GM19043 (cell line): ENCODE measurements around the gene CUX1.
A peak's percentile ranks its signal among the peaks of the same experiment; 100 is the strongest.
"Not testable (repeated sequence)": the region's sequence is repeated elsewhere in the genome, so short reads cannot be mapped to it uniquely, and the experiment has no call there.

ENCODE experiments used
- ATAC-seq: cut with Tn5 transposase; IDR thresholded peaks from one replicate; pipeline ENCODE4 v1.9.1; 2021; ENCODE audit warnings: low read depth; ENCODE audit not compliant: unreplicated experiment

The CUX1 gene

DNA sequence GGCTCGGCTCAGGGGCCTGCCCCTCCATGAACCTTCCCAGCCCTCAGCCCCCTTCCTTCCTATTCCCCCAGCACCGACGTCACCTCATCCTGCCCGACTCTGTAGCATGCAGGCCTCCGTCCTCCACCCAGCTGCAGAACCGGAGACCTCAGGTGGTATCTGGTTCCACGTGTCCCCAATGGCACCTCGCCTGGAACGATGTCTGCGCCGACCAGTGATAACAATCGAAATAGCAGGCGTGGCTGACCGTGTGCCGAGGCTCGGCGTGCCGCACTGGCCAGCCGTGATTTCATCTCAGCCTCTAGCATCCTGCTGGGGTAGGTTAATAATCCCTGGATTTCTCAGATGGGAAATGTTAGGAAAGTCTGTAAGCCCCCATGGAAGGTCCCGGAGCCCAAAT lies 171.7 kb downstream of the CUX1 start:
- ATAC-seq, result no peak

DNA sequence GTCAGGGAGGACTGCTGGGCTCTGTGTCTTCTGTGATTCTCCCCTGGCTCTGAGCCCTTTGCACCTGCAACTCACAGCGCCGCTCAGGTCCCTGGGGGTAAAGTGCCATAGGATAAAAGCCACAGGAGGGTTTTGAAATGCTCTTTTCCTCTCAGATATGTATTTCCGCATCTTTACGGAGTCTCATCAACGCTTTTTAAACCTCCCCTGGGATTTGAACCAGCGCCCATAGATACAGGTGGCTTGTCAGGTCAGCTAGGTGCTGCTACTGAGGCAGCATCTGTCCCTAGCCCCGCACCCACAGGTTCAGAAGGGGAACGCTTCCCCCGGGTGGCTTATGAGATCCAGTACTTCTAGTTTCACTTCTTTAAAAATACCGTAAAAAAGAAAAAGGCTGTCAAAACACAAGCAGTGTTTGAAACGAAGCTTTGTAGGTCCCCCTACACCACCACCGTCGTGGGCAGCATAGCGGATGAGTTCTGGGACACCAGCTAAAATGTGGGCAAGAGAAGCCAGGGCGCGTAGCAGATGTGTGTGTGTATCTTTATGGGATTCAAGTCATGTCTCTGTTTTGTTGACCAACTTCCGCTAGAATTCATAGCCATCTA lies 173.5 kb downstream of the CUX1 start:
- ATAC-seq, result peak; percentile 89

GRCh38 chr7:101991860-101992259 lies 174.4 kb downstream of the CUX1 start:
- no peak for ATAC-seq

DNA sequence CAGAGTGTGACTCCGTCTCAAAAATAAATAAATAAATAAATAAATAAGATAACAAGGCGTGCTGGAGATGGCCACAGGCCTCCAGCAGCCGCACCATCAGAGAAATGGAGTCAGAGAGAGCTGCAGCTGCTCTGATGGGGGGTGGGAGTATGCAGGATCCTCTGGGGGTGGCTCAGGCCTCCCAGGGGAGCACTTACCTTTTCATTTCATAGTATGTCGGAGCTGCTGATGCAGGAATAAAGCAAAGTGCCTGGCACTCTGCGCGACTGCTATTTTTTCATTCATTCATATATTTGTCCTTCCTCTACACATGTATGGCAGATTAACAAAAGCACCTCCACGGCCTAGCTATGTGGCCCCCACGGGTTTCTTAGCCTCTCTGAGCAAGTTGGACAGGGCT lies 175.9 kb downstream of the CUX1 start:
- ATAC-seq, result no peak

DNA sequence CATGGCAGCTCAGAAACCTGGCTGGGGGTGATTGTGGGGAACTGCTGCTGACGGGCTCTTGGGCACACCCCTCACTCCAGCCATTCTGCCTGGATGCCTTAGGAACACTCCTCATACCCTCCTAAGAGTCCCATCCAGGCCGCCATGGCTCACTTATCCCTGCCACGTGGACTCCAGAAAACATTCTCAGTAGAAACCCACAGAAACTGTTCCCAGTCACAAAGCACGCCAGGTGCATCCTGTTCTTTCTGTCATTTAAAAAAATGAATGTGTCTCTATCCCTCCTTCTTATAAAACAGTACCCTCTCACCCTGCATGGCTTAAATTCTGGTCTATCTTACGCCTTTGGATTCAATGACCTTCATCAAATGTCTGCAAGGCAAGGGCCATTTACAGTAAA lies 177.7 kb downstream of the CUX1 start:
- ATAC-seq, result no peak

GRCh38 chr7:101996131-101996691 lies 178.8 kb downstream of the CUX1 start:
- ATAC-seq, result no peak

- ATAC-seq, result no peak
These were observed 179.4 kb downstream of the CUX1 start for GRCh38 chr7:101996876-101997275.

DNA sequence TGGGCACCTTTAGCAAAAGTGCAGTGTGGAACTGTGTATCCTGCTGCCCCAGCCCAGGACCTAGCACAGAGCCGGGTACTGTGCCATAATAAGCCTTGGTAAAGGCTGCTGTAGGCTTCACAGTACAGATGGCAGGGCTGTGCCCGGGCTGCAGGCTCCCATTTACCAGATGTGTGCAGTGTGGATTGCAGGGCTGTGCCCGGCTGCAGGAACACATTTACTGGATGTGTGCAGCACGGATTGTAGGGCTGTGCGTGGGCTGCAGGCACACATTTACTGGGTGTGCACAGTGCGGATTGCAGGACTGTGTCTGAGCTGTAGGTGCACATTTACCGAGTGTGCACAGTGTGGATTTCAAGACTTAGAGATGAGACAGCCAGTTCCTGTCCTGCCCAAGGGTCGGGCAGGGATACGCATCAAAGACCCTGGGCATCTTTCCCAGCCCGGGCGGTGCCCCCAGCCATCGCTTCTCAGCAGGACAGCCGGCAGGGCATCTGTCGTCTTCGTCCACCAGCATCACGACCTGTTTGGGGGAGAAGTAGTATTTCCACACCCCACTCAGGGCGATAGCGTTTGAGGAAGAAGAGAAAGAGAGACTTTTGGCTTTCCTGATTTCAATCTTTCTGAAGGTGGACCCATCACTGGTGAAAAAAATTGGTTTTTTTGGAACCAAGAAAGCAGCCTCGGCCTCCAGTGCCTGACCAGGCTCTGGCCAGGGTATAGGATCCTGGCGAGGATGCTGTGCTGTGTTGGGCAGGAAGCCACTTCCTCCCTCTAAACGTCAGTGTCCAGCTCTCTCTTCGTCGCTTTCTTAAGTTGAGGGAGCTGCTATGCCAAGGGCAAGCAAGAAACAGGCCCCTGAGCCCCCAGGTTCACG lies 180.8 kb downstream of the CUX1 start:
- ATAC-seq, result no peak

DNA sequence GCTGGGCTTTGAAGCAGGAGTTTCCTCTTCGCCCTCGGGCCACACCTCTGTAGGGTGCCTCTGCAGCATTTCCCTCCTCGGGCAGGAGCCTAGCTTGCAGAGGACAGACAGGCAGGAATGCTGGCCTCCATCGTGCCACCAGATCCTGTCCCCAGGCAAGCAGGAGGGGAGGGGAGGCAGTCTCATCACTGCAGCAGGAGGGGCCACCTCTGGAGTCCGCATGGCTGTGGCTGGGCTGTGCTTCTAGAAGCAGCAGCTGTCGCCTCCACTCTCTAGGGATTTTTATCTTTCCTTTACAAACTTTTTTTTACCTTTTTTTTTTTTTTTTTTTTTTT lies 181.4 kb downstream of the CUX1 start:
- no peak for ATAC-seq

DNA sequence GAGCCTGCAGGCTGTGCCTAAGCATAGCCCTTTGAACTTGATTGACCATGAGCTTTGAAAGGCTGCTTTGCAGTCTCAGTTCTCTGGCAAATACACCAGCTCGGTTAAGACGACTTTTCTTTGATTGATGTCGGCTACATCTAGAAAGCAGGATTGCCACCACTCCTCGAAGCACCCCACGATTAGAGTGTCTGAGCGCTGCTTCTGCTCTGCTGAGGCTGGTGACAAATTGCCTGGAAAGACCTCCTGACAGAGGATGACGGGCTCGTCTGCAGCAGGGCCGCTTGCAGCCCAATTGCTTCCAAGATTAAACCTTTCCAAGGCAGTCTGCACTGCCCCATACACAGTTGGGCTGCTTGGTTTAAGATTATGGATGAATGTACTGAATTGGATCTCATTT lies 182.0 kb downstream of the CUX1 start:
- no peak for ATAC-seq

DNA sequence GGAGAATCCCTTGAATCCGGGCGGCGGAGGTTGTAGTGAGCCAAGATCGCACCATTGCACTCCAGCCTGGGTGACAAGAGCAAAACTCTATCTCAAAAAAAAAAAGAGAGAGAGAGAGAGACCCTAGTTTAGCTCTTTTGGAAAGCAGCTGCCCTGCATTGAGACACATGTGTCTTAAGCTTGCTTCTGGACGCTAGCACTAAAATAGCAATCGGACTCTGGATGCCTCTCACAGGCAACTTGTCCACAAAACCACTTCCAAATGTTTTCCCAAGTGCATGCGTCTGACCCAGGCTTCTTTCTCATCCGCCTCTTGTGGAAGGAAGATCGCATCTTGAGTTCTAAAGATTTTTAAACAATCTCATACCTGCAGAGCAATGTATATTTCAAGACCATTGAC lies 182.7 kb downstream of the CUX1 start:
- no peak for ATAC-seq

- ATAC-seq, result no peak
These were observed 186.8 kb downstream of the CUX1 start for GRCh38 chr7:102004229-102004628.

- ATAC-seq, result no peak
These were observed 187.4 kb downstream of the CUX1 start for GRCh38 chr7:102004848-102005247.

DNA sequence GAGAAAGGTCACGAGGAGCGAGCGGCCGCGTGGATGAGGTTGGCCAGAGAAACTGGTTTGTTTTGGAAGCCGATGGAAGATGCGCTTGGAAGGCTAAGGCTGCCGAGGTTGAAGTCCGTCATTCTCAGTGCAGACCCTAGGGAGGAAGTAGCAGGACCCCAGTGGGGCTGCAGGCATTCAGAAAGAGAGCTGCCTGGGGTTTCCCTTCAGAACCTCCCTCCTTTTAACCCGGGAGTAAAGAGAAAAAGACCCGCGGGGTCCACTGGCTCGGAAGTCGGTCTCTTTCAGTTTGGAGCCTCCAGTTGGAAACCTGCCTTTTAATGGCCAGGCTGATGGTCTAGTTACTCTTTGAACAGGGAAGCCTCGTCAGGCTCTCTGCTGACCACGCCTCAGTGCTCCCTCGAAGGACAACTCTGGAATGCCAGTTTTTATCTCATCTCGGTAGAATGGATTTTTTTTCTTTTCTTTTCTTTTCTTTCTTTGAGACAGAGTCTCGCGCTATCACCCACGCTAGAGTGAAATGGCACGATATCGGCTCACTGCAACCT lies 188.6 kb downstream of the CUX1 start:
- ATAC-seq, result no peak

DNA sequence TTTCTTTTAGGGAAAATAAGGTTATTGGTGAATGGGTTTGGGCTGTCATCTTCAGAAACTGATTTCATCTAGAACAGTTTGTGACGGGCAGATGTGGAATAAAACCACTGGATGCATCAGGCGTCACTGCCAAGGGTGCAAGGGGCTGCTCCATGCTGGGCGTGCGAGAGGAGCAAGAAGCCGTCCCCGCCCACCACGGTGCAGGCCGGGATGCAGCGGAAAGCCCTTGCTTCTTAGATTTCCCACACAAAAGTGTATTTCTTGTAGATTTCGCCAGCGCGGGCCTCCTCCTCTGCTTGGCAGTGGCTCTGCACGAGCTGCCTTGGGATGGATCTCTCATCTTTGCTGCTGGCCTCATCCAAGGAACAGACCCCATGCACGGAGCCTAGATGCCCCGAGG lies 189.3 kb downstream of the CUX1 start:
- ATAC-seq, result no peak

GRCh38 chr7:102008535-102009262 lies 191.3 kb downstream of the CUX1 start:
- ATAC-seq, result no peak

DNA sequence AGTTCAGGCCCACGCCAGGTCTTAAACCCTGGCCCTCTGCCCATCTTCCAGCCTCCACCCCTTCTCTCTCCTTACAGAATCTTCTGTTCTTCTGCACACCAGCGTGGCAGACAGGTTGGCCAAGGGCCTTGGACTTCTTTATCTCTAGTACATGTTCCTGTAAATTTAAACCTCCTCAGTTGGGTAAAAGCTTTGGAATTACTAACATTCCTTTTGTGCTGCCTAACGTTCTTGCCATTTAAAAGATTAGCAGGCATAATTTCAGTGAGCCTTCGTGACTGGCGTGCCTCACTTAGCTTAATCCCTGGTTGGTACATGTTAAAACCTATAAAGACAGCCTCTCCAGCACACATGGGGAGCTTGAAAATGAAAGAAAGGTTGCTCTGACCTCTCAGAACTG lies 192.2 kb downstream of the CUX1 start:
- no peak for ATAC-seq

GRCh38 chr7:102012112-102012830 lies 194.8 kb downstream of the CUX1 start:
- not testable (repeated sequence) for ATAC-seq

GRCh38 chr7:102012941-102013461 lies 195.6 kb downstream of the CUX1 start:
- ATAC-seq, result no peak

GRCh38 chr7:102018876-102019275 lies 201.4 kb downstream of the CUX1 start:
- ATAC-seq, result no peak
